Kidney (tissue), 14 donors: Measurements from ENCODE around the gene ARHGAP28. TPM values are rescaled to one million over a fixed set of nuclear protein-coding genes. Genes with fewer than 3 reads are reported as not detected.

Experiments used
- DNase-seq, 5 donors: peaks; one replicate each; pipeline ENCODE4 v3.0.0-alpha.2; 2013 to 2020
- FAIRE-seq: peaks from 2 replicates; lab custom pipeline; 2012; peaks lifted over from hg19 to GRCh38; lab: Jason Lieb, UNC
- H3K27ac ChIP-seq, 2 donors: one replicate each; pipeline ENCODE4 v1.7.0; 2013; ENCODE audit warnings: low read depth in 2 of 2, low read length in 2 of 2, inconsistent platforms in 1 of 2
- H3K27me3 ChIP-seq: one replicate; pipeline ENCODE4 v1.7.1; 2013; ENCODE audit warnings: low read length, inconsistent platforms; ENCODE audit not compliant: control insufficient read depth, insufficient read depth
- H3K36me3 ChIP-seq, 3 donors: one replicate each; pipeline versions ENCODE4 v1.7.0 to v1.7.1; 2013; ENCODE audit warnings: low read length in 3 of 3, control low read depth in 1 of 3, inconsistent platforms in 1 of 3; ENCODE audit not compliant: insufficient read depth in 3 of 3, control insufficient read depth in 2 of 3
- H3K4me1 ChIP-seq, 3 donors: one replicate each; pipeline versions ENCODE4 v1.7.0 to v1.7.1; 2013; ENCODE audit warnings: low read length in 3 of 3, inconsistent platforms in 1 of 3, low read depth in 1 of 3; ENCODE audit not compliant: control insufficient read depth in 2 of 3, insufficient read depth in 2 of 3
- H3K4me3 ChIP-seq, 3 donors: one replicate each; pipeline versions ENCODE4 v1.7.0 to v1.8.1; 2013; ENCODE audit warnings: low read length in 3 of 3, control low read depth in 1 of 3, inconsistent platforms in 1 of 3
- H3K9ac ChIP-seq, 3 donors: one replicate each; pipeline versions ENCODE4 v1.7.0 to v1.7.1; 2013; ENCODE audit warnings: low read length in 3 of 3, control low read depth in 1 of 3, inconsistent platforms in 1 of 3
- H3K9me3 ChIP-seq, 3 donors: one replicate each; pipeline versions ENCODE4 v1.7.0 to v1.7.1; 2013; ENCODE audit warnings: low read length in 3 of 3, control low read depth in 1 of 3, inconsistent platforms in 1 of 3; ENCODE audit not compliant: control insufficient read depth in 2 of 3, insufficient read depth in 1 of 3
- intact Hi-C: fragments of 100-400 bp; cut with DNase I; formaldehyde crosslinking; loops from one replicate; pipeline ENCODE4 v1.11.1; 2022
- polyA plus RNA-seq: library from polyadenylated mRNA; stranded (reverse); fragments of 350-450 nt; fragmentation: Illumina TruSeq; extraction: RNeasy Lipid Tissue Mini Kit (QIAGEN cat#74804); gene quantifications from one replicate; pipeline ENCODE4 v1.2.3, GENCODE V29; 2014; ENCODE audit warnings: low read depth, low replicate concordance; ENCODE audit not compliant: insufficient read depth
- total RNA-seq: library from RNA; stranded (reverse); fragmentation: NEBNext Ultra II Directional; extraction: Animal tissue kit (Norgen Biotek cat#: 25700); gene quantifications from one replicate; pipeline ENCODE4 v1.2.1, GENCODE V29; 2021
- TF ChIP-seq, protein P1 (sequence below): IDR thresholded peaks from 3 replicates; pipeline ENCODE4 v1.5.1; 2012; ENCODE audit warnings: mild to moderate bottlenecking, moderate library complexity, borderline replicate concordance; ENCODE audit not compliant: insufficient read depth; ENCODE audit errors: extremely low read depth
- donor health status: control.
- donor health status: control.
- donor health status: control.
- donor health status: control.
- donor health status: control.
- donor health status: DM: yes; HTN: yes; CAD: no.
- donor health status: Normal renal cell carcinoma (clear cell type).

The ARHGAP28 gene
- total and polyA plus RNA-seq, 2 donors from 2014 or later: 4.6 TPM

- H3K36me3 ChIP-seq: no peaks in the 10 kb centered on the region
- no peaks in the 10 kb centered on the region for H3K27me3 ChIP-seq
- H3K27ac ChIP-seq: no peak overlapping the region
- H3K9ac ChIP-seq: no peak overlapping the region
- DNase-seq: no peak
- intact Hi-C loops: no loop called here
- TF ChIP-seq, protein P1, sequence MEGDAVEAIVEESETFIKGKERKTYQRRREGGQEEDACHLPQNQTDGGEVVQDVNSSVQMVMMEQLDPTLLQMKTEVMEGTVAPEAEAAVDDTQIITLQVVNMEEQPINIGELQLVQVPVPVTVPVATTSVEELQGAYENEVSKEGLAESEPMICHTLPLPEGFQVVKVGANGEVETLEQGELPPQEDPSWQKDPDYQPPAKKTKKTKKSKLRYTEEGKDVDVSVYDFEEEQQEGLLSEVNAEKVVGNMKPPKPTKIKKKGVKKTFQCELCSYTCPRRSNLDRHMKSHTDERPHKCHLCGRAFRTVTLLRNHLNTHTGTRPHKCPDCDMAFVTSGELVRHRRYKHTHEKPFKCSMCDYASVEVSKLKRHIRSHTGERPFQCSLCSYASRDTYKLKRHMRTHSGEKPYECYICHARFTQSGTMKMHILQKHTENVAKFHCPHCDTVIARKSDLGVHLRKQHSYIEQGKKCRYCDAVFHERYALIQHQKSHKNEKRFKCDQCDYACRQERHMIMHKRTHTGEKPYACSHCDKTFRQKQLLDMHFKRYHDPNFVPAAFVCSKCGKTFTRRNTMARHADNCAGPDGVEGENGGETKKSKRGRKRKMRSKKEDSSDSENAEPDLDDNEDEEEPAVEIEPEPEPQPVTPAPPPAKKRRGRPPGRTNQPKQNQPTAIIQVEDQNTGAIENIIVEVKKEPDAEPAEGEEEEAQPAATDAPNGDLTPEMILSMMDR: no peak
- H3K4me3 ChIP-seq: no peak overlapping the region
- peaks cover 0 to 4% (median 0%) of the 10 kb centered on the region in 3 donors for H3K4me1 ChIP-seq
- FAIRE-seq: no peak
- H3K9me3 ChIP-seq: peaks cover 0 to 4% (median 0%) of the 10 kb centered on the region in 3 donors
Observed at GRCh38 chr18:6746386-6746960, 17.0 kb downstream of the ARHGAP28 start.

GRCh38 chr18:6747646-6748045, 18.1 kb downstream of the ARHGAP28 start:
- Histone ChIP-seq H3K36me3 (no peaks in the 10 kb centered on the region), H3K9me3 (peaks cover 0 to 4% (median 0%) of the 10 kb centered on the region in 3 donors), H3K27ac (no peak overlapping the region), H3K4me1 (no peaks in the 10 kb centered on the region), H3K27me3 (no peaks in the 10 kb centered on the region), H3K9ac (no peak overlapping the region), H3K4me3 (no peak overlapping the region)
- TF ChIP-seq, protein P1: no peak
- DNase-seq (no peak), FAIRE-seq (no peak)
- intact Hi-C loops: no loop called here

GRCh38 chr18:6748241-6748640, 18.7 kb downstream of the ARHGAP28 start:
- intact Hi-C loops: no loop called here
- H3K4me1 ChIP-seq: no peaks in the 10 kb centered on the region
- TF ChIP-seq, protein P1: no peak
- no peak overlapping the region for H3K4me3 ChIP-seq
- H3K36me3 ChIP-seq: no peaks in the 10 kb centered on the region
- no peaks in the 10 kb centered on the region for H3K27me3 ChIP-seq
- no peak overlapping the region for H3K27ac ChIP-seq
- H3K9me3 ChIP-seq: peaks cover 0 to 4% (median 0%) of the 10 kb centered on the region in 3 donors
- no peak for FAIRE-seq
- H3K9ac ChIP-seq: no peak overlapping the region
- DNase-seq: no peak

DNA sequence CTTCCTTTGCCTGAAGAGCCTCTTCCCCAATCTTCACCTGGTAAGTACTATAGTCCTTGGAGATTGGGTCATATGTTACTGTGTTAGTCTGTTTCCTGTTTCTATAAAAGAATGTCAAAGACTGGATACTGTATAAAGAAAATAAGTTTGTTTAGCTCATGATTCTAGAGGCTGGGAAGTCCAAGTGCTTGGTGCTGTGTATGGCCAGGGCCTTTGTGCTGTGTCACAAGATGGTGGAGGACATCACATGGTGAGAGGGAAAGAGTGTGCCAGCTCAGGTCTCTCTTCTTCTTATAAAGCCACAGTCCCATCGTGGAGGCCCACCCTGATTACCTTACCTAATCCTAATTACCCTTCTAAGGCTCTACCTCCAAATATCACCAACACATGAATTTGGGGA, 20.9 kb downstream of the ARHGAP28 start:
- intact Hi-C loops: no loop called here
- H3K4me3 ChIP-seq: no peak overlapping the region
- H3K9ac ChIP-seq: no peak overlapping the region
- no peaks in the 10 kb centered on the region for H3K4me1 ChIP-seq
- DNase-seq: no peak
- no peaks in the 10 kb centered on the region for H3K27me3 ChIP-seq
- TF ChIP-seq, protein P1: no peak
- no peaks in the 10 kb centered on the region for H3K36me3 ChIP-seq
- peaks cover 0 to 4% (median 0%) of the 10 kb centered on the region in 3 donors for H3K9me3 ChIP-seq
- no peak overlapping the region for H3K27ac ChIP-seq
- FAIRE-seq: no peak
